GM19452 (cell line): Measurements from ENCODE around the gene GIT2.
"Not testable (repeated sequence)": the region's sequence is repeated elsewhere in the genome, so short reads cannot be mapped to it uniquely, and the experiment has no call there.

Experiments
- ATAC-seq: cut with Tn5 transposase; IDR thresholded peaks from one replicate; pipeline ENCODE4 v1.9.1; 2021; ENCODE audit not compliant: unreplicated experiment

The GIT2 gene

GRCh38 chr12:109923481-109924245 lies 72.5 kb downstream of the GIT2 start:
- ATAC-seq: no peak

GRCh38 chr12:109923038-109923437 lies 73.1 kb downstream of the GIT2 start:
- no peak for ATAC-seq

- ATAC-seq: no peak
Observed at GRCh38 chr12:109921982-109922381, 74.2 kb downstream of the GIT2 start.

DNA sequence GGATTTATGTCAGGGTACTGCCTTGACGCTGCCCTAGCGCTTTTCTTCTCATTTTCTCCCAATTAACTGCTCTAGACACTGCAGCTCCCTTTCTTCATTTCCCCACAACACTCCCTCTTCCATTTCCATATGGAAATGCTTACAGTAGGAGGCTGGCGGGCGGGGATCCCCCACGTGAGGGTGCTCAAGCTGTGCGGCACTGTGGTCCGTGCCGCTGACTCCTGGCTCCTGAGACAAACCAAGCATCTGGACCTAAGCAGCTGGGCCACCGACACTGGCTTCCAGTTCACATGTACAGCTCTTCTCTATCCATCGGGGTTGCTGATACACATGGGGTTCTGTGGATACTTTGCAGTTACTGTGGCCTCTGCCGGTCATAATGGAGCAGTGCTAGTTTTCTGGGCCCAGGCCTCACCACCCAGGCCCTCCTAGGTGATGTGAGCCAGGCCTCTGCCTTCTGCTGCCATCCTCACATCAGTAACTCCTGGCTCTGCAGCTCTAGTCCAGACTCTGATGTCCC lies 75.8 kb downstream of the GIT2 start:
- no peak for ATAC-seq

DNA sequence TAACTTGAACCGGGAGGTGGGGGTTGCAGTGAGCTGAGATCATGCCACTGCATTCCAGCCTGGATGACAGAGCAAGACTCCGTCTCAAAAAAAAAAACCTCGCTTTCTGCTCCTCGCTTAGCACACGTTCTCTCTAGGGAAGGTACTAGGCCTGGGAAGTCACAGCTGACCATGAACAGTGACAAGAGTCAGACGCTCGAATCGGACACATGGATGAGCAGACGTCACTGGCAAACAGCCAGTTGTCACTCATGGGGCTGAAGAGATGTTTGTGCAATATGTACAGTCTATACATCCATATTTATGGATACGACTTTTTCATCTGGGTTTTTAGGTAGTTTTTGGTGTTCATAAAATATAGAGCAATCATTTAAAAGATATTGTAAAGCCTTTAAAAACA lies 76.7 kb downstream of the GIT2 start:
- ATAC-seq: no peak

- ATAC-seq: no peak
Observed at GRCh38 chr12:109916045-109916444, 80.1 kb downstream of the GIT2 start.

GRCh38 chr12:109915171-109916040 lies 80.8 kb downstream of the GIT2 start:
- no peak for ATAC-seq

DNA sequence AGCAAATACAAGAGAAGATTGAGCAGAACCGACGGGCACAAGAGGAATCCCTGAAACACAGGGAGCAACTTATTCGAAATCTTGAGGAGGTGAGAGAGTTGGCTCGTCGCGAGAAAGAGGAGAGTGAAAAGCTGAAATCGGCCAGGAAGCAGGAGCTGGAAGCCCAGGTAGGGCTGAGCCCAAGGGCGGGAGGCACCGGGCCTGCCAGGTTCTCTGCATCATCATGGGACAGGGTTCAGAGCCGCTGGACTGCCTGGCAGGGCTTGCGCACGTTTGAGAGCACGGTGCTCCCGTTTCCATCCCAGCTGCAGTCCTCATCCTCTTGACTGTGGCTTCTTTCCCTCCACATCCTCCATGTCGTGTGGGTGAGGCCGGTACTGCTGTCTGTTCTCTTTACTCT lies 81.7 kb downstream of the GIT2 start:
- ATAC-seq: no peak

GRCh38 chr12:109912855-109913321 lies 83.3 kb downstream of the GIT2 start:
- no peak for ATAC-seq

GRCh38 chr12:109910969-109911348 lies 85.2 kb downstream of the GIT2 start:
- no peak for ATAC-seq

- ATAC-seq: no peak
Observed at GRCh38 chr12:109910254-109910968, 85.8 kb downstream of the GIT2 start.

DNA sequence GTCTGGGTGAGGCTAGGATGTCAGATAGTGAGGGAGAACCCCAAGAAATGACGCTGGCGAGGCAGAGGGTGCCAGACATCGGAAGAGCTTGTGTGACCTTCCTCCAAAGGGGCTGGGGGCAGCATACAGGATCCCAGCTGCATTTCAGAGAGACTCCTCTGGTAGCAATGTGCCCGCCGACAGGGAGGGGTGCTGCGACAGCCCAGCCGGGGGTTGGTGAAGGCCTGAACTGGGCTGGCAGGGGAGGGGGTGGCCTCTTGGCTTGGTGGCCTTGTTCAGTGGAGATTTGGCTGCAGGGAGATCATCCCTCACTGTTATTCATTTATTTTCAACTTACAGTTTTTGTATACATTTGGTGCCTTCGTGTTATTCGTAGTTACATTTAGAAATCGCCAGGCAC lies 90.9 kb downstream of the GIT2 start:
- ATAC-seq: no peak

DNA sequence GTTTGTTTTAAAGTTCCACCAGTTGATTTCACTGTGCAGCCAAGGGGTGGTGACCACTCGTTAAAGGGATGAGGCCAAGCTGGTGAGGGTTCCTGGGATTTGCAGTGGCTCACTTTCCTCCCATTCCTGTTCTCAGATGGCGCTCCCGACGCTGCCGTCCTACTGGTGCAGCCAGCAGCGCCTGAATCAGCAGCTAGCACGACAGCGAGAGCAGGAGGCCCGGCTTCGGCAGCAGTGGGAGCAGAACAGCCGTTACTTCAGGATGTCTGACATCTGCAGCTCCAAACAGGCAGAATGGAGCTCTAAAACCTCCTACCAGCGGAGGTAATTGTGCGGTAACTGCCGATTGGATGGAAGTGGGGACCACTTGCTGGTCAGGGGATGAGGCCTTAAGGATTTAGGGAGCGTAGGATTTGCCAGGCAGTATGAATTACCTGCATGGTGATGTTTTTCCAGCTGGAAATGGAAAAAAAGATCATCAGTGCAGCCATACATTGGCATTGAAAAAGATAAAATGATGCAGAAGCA lies 93.2 kb downstream of the GIT2 start:
- no peak for ATAC-seq

DNA sequence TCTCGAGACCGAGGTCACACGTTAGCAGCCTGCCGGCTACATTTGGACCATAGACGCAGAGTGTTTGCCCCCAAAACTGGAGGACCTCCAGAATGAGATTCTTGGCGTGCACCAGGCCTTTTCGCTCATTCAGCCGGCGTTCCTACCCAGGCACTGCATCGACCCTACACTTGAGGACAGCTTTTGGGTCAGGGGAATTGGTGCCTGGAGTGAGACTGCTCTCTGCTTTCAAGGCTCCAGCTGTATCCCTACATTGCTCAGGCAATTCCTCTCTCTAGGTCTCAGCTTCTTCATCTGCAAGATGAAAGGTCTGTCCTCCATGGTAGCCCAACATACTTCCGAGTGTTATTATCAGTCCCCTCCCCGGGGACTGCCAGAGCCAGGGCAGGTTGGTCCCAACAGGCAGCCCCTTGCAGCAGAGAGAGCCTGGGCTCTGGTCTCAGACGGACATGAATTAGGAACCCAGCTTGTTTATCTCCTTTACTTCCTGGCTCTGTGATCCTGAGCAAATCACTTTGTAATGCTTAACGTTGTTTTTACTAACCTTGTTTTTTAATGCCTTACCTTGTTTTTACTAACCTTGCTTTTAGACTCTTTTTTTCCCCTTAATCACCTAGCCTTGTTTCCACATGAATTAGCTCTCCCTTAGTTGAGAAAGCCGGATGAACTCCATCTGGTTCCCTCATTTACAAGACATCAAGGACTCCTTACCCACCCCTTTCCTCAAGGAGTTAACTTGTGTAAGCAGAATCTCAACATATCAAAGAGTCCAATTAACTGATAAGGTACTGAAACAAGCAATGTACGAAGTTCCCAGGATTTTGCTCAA lies 95.2 kb downstream of the GIT2 start:
- ATAC-seq: no peak

DNA sequence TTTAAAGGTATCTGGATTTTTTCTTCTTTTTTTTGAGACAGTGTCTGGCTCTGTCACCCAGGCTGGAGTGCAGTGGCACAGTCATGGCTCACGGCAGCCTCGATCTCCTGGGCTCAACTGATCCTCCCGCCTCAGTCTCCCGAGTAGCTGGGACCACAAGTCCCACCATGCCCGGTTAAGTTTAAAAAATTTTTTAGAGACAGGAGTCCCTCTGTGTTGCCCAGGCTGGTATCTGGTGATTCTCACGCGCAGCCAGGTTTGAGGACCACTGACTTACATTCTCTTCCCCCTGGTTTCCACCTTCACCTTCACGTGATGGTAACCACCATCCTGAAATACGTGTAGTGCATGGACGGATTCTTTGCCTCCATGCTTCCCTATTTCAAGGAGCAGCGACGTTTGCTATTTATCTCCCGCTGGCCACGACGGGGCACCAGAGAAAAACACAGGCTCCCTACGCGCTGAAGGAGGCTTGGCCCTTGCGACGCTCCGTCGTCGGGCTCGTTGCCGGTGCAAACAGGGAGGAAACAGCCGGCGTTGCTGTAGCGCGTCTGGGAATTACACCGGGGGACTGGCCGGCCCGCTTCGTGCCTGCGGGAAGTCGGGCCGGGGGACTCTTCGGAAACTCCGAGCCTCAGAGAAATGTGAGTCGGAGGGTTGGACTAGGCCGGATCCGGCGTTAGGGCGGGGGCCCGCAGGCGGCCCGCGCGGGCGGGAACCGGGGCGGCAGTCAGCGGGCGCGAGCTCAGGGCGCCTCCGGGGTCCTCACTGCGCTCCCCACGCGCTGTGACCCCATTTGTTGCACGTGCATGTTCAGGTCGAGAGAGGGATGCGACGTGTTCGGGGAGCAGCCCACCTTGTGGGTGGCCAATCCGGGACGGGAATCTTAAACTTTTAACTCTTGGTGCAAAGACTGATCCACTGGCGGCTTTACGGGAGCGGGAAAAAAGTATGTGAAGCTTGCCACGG lies 96.1 kb downstream of the GIT2 start, which contains the start of gene TCHP:
TCHP (plus strand) TSS at position 492 of the 969 bp plus-strand sequence. CDS start 2,753 bp downstream, outside the sequence.
- peak; percentile 70 for ATAC-seq

GRCh38 chr12:109899345-109899744 lies 96.8 kb downstream of the GIT2 start:
- ATAC-seq: not testable (repeated sequence)

- ATAC-seq: no peak
Observed at GRCh38 chr12:109897029-109897428, 99.1 kb downstream of the GIT2 start.

DNA sequence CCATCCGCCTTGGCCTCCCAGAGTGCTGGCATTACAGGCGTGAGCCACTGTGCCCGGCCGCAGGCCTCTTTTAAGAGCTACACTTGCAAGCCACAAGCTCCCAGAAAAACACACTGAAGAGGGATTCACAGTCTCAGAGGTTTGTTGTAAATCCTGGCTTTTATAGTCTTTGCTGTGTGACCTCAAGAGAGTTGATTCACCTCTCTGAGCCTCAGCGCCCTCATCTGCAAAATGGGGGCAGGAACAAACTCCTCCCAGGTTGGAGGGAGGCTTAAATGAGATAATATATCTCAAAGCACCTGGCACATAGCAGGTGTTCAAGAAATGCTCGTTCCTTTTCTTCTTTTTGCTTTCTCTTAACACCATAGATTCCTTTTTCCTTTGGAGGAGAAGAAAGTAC lies 100.0 kb downstream of the GIT2 start:
- no peak for ATAC-seq

DNA sequence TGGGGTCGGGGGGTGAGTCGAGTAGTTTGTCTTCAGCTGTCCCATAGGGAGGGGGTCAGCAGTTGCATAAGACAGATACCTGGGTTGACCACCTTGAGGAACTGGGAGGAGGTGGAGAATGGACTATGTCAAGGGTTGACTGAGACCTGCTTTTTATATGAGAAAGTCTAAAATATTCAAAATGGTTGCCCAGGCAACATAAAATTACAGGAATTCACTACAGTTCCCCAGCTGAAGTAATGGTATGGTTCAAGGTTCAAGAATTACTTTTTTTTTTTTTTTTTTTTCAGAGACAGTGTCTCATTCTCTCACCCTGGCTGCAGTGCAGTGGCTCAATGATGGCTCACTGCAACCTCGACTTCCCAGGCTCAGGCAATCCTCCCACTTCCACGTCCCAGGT lies 101.2 kb downstream of the GIT2 start:
- no peak for ATAC-seq
